ENCODE measurements around the gene PLOD2.

The PLOD2 gene

DNA sequence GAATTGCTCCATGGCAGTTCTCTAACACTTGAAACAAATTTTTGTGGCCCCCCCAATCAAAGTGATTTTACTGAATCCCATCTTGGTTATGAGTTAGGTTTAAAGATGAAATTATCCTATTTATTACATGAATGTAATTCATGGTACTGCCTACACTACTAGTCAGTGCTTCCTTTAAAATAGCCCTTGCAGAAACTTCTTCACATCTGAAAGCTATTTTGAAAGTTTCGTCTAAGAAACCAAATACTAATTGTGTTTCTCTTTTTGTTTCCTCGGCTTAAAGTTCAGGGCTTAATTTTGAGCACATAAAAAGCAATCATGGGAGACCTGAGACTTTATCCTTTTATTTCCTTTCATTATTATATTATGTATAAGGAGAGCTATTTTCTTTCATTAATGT, 72.1 kb downstream of the PLOD2 start:
- Mint-ChIP-seq H3K27ac (no peak overlapping the region), H3K4me3 (no peak overlapping the region), H3K4me1 (ENCODE audit: low read depth) (no peaks in the 10 kb centered on the region), H3K36me3 (ENCODE audit: low read depth) (no peaks in the 10 kb centered on the region), H3K9me3 (no peaks in the 10 kb centered on the region), H3K27me3 (no peaks in the 10 kb centered on the region)
- intact Hi-C loops (cut with micrococcal nuclease), result no loop called here

DNA sequence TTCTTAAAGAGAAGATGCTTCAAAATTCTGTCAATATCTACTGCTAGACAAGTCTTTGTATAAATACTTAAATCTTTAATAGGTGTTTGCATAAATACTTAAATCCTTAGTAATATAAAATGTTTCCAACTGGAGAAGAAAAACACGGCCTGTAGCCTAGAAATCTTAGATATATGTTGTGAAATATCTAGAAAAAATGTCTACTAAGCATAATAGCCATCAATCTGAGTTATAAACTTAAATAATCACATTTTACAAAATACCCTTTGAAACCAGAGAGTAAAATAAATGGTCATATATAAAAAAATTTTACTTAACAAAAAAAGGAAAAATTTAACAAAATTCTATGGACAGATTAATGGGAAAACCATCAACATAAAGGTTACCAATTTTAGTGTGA, 73.9 kb downstream of the PLOD2 start:
- H3K36me3 Mint-ChIP-seq (ENCODE audit: low read depth), result no peaks in the 10 kb centered on the region
- no peak overlapping the region for H3K27ac Mint-ChIP-seq
- H3K4me3 Mint-ChIP-seq, result no peak overlapping the region
- intact Hi-C loops (cut with micrococcal nuclease), result no loop called here
- no peaks in the 10 kb centered on the region for H3K9me3 Mint-ChIP-seq
- no peaks in the 10 kb centered on the region for H3K4me1 Mint-ChIP-seq (ENCODE audit: low read depth)
- no peaks in the 10 kb centered on the region for H3K27me3 Mint-ChIP-seq

DNA sequence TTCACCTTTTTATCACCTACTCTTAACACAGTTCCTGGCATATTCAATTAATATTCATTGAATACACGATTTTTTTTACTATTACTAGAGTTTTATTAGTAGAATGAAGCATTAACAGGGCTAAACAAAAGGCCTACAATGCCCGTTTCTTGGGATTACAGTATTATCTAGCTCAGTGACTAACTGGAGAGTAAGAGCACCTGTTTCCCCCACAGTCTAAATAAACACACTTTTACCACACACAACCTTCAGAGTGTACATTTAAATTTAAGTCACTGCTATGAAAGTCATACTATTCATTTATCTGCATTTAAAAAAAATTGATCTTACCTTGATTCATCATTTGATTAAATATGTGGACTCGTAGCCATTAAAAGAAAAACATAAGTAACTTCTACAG, 74.8 kb downstream of the PLOD2 start:
- H3K4me3 Mint-ChIP-seq, result no peak overlapping the region
- no peaks in the 10 kb centered on the region for H3K4me1 Mint-ChIP-seq (ENCODE audit: low read depth)
- H3K27ac Mint-ChIP-seq, result no peak overlapping the region
- no peaks in the 10 kb centered on the region for H3K27me3 Mint-ChIP-seq
- no peaks in the 10 kb centered on the region for H3K36me3 Mint-ChIP-seq (ENCODE audit: low read depth)
- intact Hi-C loops (cut with micrococcal nuclease), result no loop called here
- H3K9me3 Mint-ChIP-seq, result no peaks in the 10 kb centered on the region

DNA sequence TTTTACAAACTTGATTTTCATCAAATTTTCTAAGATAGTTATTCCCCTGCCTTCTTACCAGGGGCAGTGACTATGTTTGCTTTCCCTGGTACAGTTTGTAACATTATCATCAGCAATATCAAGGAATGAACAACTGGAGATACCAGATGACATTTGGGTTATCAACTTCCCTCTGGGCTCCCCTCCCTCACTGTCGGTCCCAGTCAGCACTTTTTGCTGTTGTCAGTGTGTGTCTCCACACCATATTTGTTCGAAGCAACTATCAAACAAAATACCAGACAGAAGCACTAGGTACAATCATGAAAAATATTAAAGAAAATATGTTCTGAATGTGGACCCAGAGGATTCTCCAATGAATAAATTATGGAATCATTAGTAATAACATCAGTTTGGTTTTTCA, 75.3 kb downstream of the PLOD2 start:
- Mint-ChIP-seq H3K27ac (no peak overlapping the region), H3K4me1 (ENCODE audit: low read depth) (no peaks in the 10 kb centered on the region), H3K27me3 (no peaks in the 10 kb centered on the region), H3K36me3 (ENCODE audit: low read depth) (no peaks in the 10 kb centered on the region), H3K9me3 (no peaks in the 10 kb centered on the region), H3K4me3 (no peak overlapping the region)
- intact Hi-C loops (cut with micrococcal nuclease), result no loop called here

DNA sequence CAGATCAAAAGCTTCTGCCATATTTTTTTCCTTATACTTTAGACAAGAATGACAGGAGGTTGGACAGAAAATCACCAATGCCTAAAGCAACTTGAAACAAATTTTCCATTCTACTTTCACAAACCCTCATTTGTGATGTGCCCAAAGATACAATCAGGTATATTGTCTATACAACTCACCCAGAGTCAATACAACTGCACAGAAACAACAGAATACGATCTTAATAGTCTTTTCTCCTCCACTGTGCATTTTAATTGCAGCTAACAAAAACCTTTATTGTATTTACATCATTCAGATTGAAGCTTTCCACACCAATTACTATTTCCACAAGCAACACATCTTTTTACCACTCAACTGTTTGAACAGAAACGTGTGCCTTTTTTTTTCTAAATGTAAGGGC, 80.4 kb downstream of the PLOD2 start:
- H3K4me3 Mint-ChIP-seq, result no peak overlapping the region
- no peak overlapping the region for H3K27ac Mint-ChIP-seq
- no peaks in the 10 kb centered on the region for H3K4me1 Mint-ChIP-seq (ENCODE audit: low read depth)
- H3K36me3 Mint-ChIP-seq (ENCODE audit: low read depth), result no peaks in the 10 kb centered on the region
- intact Hi-C loops (cut with micrococcal nuclease), result no loop called here
- H3K9me3 Mint-ChIP-seq, result no peaks in the 10 kb centered on the region
- H3K27me3 Mint-ChIP-seq, result no peaks in the 10 kb centered on the region

DNA sequence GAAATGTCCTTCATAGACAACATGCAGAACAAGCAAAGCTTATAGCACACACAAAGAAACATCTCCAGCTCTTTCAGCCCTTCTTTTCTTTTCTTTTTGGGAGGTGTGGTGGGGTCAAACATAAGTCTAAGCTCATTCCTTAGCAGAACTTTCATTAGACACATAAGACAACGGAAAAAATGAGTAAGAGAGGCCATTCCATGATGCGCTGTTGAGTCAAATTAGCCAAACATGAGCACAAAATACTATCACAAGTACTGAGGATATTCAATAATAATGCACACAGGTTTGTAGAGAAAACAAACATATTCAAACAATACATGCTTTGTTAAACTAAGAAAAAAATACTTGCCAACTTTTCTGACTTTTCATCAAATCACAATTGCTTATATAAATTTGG, 83.0 kb downstream of the PLOD2 start:
- no peaks in the 10 kb centered on the region for H3K9me3 Mint-ChIP-seq
- H3K4me3 Mint-ChIP-seq, result no peak overlapping the region
- H3K27ac Mint-ChIP-seq, result no peak overlapping the region
- H3K36me3 Mint-ChIP-seq (ENCODE audit: low read depth), result no peaks in the 10 kb centered on the region
- H3K4me1 Mint-ChIP-seq (ENCODE audit: low read depth), result no peaks in the 10 kb centered on the region
- H3K27me3 Mint-ChIP-seq, result no peaks in the 10 kb centered on the region
- intact Hi-C loops (cut with micrococcal nuclease), result no loop called here

DNA sequence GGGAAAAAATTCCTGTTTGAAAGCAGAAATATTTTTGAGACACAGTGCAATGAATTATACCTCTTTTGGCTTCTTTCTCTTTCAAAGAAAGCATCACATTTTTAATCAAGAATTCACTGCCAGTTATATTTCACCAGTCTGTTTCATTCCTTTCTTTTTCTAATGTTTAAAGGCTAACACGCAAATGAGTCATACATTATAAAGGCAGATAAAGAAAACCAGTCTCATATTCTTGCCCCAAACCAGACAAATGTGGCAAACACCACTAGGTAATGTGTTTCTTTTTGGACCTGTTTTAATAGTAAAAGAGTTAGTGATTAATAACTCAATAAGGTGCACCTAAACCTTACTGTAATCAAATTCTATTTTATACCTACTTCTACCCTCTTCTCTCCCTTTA, 83.8 kb downstream of the PLOD2 start:
- Mint-ChIP-seq H3K27ac (no peak overlapping the region), H3K9me3 (no peaks in the 10 kb centered on the region), H3K36me3 (ENCODE audit: low read depth) (no peaks in the 10 kb centered on the region), H3K4me1 (ENCODE audit: low read depth) (no peaks in the 10 kb centered on the region), H3K4me3 (no peak overlapping the region), H3K27me3 (no peaks in the 10 kb centered on the region)
- intact Hi-C loops (cut with micrococcal nuclease), result no loop called here

DNA sequence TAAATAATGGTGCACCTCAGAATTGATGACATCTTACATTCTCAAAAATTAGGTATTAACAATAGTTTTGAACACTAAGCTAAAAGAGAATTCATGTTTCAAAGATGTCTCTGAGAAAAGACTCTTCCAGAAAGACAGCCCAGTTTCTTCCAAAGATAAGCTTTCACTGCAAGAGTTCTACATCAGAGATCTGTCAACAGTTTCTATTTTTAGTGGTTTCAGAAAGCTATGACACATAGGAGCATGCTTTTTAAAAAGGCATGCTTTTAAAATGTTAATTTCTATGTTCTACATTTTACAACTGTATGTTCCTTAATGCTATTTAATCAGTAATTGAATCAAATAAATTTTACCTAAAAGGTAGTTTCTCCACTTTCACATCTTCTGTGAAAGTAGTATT, 88.2 kb downstream of the PLOD2 start:
- intact Hi-C loops (cut with micrococcal nuclease), result no loop called here
- no peaks in the 10 kb centered on the region for H3K4me1 Mint-ChIP-seq (ENCODE audit: low read depth)
- H3K9me3 Mint-ChIP-seq, result no peaks in the 10 kb centered on the region
- no peak overlapping the region for H3K27ac Mint-ChIP-seq
- no peaks in the 10 kb centered on the region for H3K36me3 Mint-ChIP-seq (ENCODE audit: low read depth)
- H3K27me3 Mint-ChIP-seq, result no peaks in the 10 kb centered on the region
- H3K4me3 Mint-ChIP-seq, result no peak overlapping the region

DNA sequence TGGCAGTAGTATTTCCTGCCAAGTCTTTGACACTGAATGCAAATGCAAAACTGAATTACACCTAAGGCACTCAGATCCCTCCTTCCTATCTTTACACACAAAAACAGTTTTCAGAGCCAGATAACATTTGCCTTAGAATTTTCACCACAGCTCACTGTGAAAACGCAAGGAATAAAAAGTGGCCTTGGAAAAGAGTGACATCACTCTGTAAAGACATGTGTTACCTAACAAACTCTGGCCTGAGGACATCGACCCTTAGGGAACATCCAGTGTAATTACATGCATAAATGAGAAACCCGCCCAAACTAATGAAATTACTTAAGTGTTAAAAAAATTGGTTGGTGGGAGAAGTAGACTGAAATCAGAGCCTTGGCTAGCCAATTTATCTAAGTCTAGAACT, 88.9 kb downstream of the PLOD2 start:
- Mint-ChIP-seq H3K27me3 (no peaks in the 10 kb centered on the region), H3K4me1 (ENCODE audit: low read depth) (no peaks in the 10 kb centered on the region), H3K36me3 (ENCODE audit: low read depth) (no peaks in the 10 kb centered on the region), H3K9me3 (no peaks in the 10 kb centered on the region), H3K4me3 (no peak overlapping the region), H3K27ac (no peak overlapping the region)
- intact Hi-C loops (cut with micrococcal nuclease), result no loop called here

DNA sequence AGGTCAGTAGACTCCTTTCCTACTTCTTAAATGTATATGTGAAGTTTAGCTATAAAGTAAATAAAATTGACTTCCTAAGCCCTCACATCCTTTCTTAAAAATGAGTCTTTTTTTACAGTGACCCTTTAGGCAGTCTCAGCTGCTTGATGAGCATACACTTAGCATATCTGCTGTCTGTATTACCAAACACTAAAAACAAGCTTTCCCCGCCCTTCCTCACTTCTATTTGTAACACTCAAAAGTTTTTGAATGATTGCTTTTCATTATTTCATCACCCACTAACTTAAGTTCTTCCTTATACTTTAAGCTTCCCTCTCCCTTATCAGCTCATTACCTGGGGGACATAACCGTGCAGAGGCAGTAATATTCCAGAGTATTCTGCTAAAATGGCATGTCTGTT, 89.4 kb downstream of the PLOD2 start:
- Mint-ChIP-seq H3K9me3 (no peaks in the 10 kb centered on the region), H3K4me3 (no peak overlapping the region), H3K27me3 (no peaks in the 10 kb centered on the region), H3K27ac (no peak overlapping the region), H3K4me1 (ENCODE audit: low read depth) (no peaks in the 10 kb centered on the region), H3K36me3 (ENCODE audit: low read depth) (no peaks in the 10 kb centered on the region)
- intact Hi-C loops (cut with micrococcal nuclease), result no loop called here

DNA sequence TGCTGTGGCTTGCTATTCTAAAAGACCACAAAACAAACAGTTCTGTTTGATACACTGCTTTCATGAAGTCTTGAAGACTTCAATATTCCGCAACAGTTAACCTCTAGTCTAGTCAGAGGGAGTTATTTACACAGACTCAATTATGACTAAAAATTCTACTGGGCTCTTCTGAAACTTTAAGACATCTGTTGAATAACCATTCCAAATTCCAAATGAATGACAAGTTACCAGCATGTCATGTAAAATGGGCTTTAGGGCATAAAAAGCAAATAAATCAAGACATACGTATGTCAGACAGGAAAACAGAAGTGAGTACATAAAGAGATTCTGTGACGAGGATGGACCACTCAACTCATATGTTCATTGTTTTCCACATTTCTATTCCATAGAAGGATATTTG, 93.9 kb downstream of the PLOD2 start:
- H3K27me3 Mint-ChIP-seq, result no peaks in the 10 kb centered on the region
- H3K4me3 Mint-ChIP-seq, result no peak overlapping the region
- intact Hi-C loops (cut with micrococcal nuclease), result loop anchor here (2.0 to 10.0 kb wide), 5 partner anchors 122 to 1128 kb away; no protein-coding TSS in a partner anchor
- no peak overlapping the region for H3K27ac Mint-ChIP-seq
- no peaks in the 10 kb centered on the region for H3K4me1 Mint-ChIP-seq (ENCODE audit: low read depth)
- no peaks in the 10 kb centered on the region for H3K9me3 Mint-ChIP-seq
- H3K36me3 Mint-ChIP-seq (ENCODE audit: low read depth), result no peaks in the 10 kb centered on the region

DNA sequence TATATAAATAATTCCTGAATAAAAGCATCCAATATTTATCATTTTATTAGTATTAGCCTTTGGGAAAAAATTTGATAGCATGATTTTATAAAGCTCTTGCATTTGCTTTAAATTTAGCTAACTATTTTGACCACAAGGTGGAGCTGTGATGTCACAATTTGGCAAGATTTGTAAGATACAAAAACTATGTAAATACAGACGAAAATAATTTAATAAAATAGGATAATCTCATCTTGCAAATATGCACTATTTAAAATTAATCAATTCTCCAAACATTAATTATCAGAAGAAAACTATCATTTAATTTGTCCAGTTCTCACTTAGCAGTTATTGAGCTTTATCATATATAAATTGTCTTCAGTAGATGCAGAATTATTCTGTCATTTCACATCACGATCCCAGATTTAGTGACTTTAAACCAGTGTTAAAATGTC, 95.4 kb downstream of the PLOD2 start:
- H3K4me3 Mint-ChIP-seq, result no peak overlapping the region

DNA sequence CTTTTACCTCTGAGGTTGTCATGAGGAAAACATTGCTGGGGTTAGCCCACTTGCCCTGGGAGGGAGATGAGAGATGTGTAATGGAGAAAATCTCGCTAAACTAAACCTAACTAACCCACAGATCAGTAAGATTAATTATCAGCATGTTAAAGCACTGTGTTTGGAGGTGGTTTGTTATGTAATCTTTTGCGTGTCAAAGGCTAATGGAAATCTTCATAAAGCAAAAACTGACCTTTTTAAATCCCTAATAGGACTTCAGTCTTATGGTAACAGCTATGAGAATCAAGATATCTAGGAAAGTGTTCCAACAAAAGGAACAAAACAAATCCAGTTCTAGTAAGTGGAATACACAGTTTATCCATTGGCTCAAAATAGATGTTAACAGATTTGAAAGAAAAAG, 102.7 kb downstream of the PLOD2 start:
- Mint-ChIP-seq H3K36me3 (ENCODE audit: low read depth) (no peaks in the 10 kb centered on the region), H3K4me3 (no peak overlapping the region), H3K9me3 (no peaks in the 10 kb centered on the region), H3K27me3 (no peaks in the 10 kb centered on the region), H3K4me1 (ENCODE audit: low read depth) (no peaks in the 10 kb centered on the region), H3K27ac (no peak overlapping the region)
- intact Hi-C loops (cut with micrococcal nuclease), result no loop called here

More for the DNA sequence above, 95.4 kb downstream of the PLOD2 start:
- intact Hi-C loops (cut with micrococcal nuclease), result loop anchor here (2.0 to 10.0 kb wide), 5 partner anchors 123 to 1129 kb away; no protein-coding TSS in a partner anchor
- Mint-ChIP-seq H3K27me3 (no peaks in the 10 kb centered on the region), H3K9me3 (no peaks in the 10 kb centered on the region), H3K4me1 (ENCODE audit: low read depth) (no peaks in the 10 kb centered on the region), H3K27ac (no peak overlapping the region), H3K36me3 (ENCODE audit: low read depth) (no peaks in the 10 kb centered on the region)

DNA sequence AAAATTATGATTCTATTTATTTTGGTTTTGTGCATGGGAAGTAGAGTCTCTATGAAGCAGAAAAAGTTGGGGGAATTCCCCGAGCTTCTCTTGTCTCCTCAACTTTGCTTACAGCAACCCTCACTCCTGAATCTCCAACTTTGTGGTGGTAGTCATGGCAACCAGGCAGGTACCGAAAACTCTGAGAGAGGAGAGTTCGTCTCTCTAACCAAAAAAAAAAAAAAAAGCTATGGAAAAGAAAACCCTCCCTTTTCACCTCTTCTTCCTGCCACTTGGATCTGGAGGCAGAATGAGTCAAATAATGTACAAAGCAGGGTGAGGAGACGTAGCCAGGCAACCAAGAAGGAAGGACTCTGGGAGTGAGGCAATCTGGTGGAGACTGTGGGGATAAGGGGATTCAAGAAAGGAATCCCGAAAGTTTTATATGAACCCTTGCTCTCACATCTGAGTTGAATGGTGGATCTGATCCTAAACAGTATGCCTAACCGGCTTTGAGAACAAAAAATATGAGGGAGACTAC, 108.1 kb downstream of the PLOD2 start:
- Mint-ChIP-seq H3K9me3 (peaks cover 6% of the 10 kb centered on the region), H3K27me3 (no peaks in the 10 kb centered on the region), H3K27ac (no peak overlapping the region), H3K36me3 (ENCODE audit: low read depth) (no peaks in the 10 kb centered on the region), H3K4me3 (no peak overlapping the region), H3K4me1 (ENCODE audit: low read depth) (no peaks in the 10 kb centered on the region)
- intact Hi-C loops (cut with micrococcal nuclease), result no loop called here

DNA sequence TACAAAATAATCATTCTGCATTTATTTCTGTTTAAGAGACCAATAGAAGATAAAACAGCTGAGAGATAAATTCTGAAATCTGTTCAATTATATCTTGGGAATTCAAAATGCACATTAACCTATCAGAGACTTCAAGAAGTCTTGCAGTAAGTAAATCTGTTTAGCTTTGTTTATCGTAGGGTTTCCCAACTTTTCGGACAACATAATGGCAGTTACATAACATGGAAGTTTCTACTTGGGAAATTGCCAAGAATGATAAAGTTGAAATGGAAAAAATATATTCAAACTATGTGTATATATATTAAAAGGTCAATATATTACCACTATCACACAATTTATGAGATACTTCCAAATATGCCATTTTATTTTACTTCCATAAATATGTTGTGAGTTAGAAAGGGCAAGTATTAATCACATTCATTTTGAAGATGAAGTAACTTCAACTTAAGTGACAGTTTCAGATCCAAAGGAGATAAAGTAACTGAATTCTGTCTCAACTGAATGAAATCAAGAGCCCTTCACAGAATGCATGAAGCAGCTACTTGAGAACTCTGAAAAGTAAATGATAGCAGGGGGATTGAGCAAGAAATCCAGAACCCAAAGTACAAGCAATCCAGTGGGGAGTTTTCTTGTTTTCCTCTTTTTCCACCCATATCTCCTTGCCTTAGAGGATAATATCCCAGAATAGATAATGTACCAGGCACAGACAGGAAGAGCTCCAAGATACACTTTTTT, 108.8 kb downstream of the PLOD2 start:
- H3K4me1 Mint-ChIP-seq (ENCODE audit: low read depth), result no peaks in the 10 kb centered on the region
- H3K4me3 Mint-ChIP-seq, result no peak overlapping the region
- intact Hi-C loops (cut with micrococcal nuclease), result no loop called here
- H3K27me3 Mint-ChIP-seq, result no peaks in the 10 kb centered on the region
- no peak overlapping the region for H3K27ac Mint-ChIP-seq
- H3K9me3 Mint-ChIP-seq, result peaks cover 6% of the 10 kb centered on the region
- H3K36me3 Mint-ChIP-seq (ENCODE audit: low read depth), result no peaks in the 10 kb centered on the region
